Kidney epithelial cell (primary cell): ENCODE measurements around the gene CDA. TPM values are rescaled to one million over a fixed set of nuclear protein-coding genes. Genes with fewer than 3 reads are reported as not detected.

ENCODE experiments used
- DNase-seq: peaks from one replicate; pipeline ENCODE4 v3.0.0-alpha.2; 2010; ENCODE audit warnings: low read depth
- H3K27me3 ChIP-seq: 2 replicates; pipeline ENCODE4 v1.6.0; 2011; ENCODE audit warnings: low read length; ENCODE audit not compliant: control insufficient read depth, insufficient read depth
- H3K36me3 ChIP-seq: 2 replicates; pipeline ENCODE4 v1.5.1; 2011; ENCODE audit warnings: low read length; ENCODE audit not compliant: control insufficient read depth, insufficient read depth
- H3K4me3 ChIP-seq: 2 replicates; pipeline ENCODE4 v1.5.1; 2011; ENCODE audit warnings: low read depth, mild to moderate bottlenecking, control low read depth, low read length
- CTCF ChIP-seq: IDR thresholded peaks from 2 replicates; pipeline ENCODE4 v1.5.1; 2011; ENCODE audit warnings: mild to moderate bottlenecking, moderate library complexity, low read length, control low read depth, inconsistent platforms; ENCODE audit not compliant: insufficient read depth, poor library complexity, severe bottlenecking
- total RNA-seq: library from RNA; depleted of rRNA; stranded (reverse); fragments of >200 nt; gene quantifications from 2 replicates; pipeline ENCODE4 v1.2.3, GENCODE V29; 2015

CDA gene
- total RNA-seq, 1 donor from 2014 or later = 3.1 TPM

GRCh38 chr1:20565234-20565633 is 23.7 kb upstream of the CDA start:
- no peaks in the 10 kb centered on the region for H3K36me3 ChIP-seq
- peaks cover 14% of the 10 kb centered on the region for H3K27me3 ChIP-seq
- no peak overlapping the region for H3K4me3 ChIP-seq
- DNase-seq = no peak
- no peak for TF ChIP-seq CTCF

DNA sequence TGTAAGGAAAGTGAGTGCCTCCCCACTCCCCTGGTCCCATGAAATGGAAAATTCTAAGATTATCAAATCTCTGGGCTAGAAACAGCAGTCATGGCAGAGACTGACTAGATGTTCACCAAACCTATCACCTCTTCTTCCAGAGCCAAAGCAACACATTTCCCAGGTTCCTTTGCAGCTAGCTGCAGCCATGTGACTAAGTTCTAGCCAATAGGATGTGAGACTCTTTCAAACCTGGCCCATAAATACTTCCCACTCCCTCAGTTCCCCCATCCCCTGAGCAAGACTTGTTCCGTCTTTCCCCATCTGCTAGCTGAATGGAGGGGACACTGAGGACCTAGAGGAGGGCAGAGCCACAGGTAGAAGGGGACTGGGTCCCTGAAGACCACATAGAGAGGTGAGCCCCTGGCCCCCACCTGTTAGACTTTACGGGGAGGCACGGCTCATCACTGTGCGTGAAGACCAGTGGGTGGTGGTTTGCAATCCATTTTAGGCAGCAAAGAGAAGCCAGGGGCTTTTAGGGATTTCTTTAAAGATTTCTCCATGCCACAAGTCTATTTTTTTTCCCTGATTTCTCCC is 19.3 kb upstream of the CDA start:
- DNase-seq = no peak
- H3K27me3 ChIP-seq = peaks cover 7% of the 10 kb centered on the region
- no peak for TF ChIP-seq CTCF

DNA sequence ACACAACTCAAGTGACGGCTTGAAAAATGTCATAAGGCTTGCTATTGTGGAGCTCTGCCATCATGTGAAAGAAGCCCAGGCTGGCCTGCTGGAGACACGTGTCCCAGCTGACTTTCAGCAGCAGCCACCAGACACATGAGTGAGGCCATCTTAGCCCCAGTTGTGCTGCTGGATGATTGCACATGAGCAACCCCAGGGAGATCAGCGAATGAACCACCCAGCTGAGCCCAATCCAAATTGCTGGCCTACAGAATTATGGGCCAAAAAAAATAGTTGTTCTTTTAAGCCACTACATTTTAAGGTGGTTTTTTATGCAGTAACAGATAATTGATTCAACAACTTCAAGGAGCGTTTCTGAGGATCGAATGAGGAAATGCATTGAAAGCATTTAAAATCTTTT is 17.5 kb upstream of the CDA start:
- TF ChIP-seq CTCF = no peak
- Histone ChIP-seq H3K4me3 (no peak overlapping the region), H3K27me3 (peaks cover 4% of the 10 kb centered on the region), H3K36me3 (no peaks in the 10 kb centered on the region)
- no peak for DNase-seq

More for the DNA sequence above, 19.3 kb upstream of the CDA start:
- H3K36me3 ChIP-seq = no peaks in the 10 kb centered on the region
- no peak overlapping the region for H3K4me3 ChIP-seq

- H3K27me3 ChIP-seq = peaks cover 4% of the 10 kb centered on the region
- no peak for DNase-seq
- no peak overlapping the region for H3K4me3 ChIP-seq
- no peak for TF ChIP-seq CTCF
- H3K36me3 ChIP-seq = no peaks in the 10 kb centered on the region
Observed at GRCh38 chr1:20573987-20574386, 14.9 kb upstream of the CDA start.

- no peak for DNase-seq
- Histone ChIP-seq H3K4me3 (no peak overlapping the region), H3K36me3 (no peaks in the 10 kb centered on the region), H3K27me3 (peaks cover 4% of the 10 kb centered on the region)
- peak; percentile 84 for TF ChIP-seq CTCF
Observed at GRCh38 chr1:20574686-20575540, 14.0 kb upstream of the CDA start.
